Esophagus muscularis mucosa (tissue), 4 donors: ENCODE results near the gene STK17A.

Source experiments
- EP300 ChIP-seq: sonication (generic); formaldehyde crosslinking; IDR thresholded peaks from one replicate; pipeline ENCODE4 v1.6.1; 2017; ENCODE audit warnings: antibody characterized with exemption
- POLR2A ChIP-seq: fragments of 450-650 bp; IDR thresholded peaks from one replicate; pipeline ENCODE4 v1.6.1; 2017; ENCODE audit warnings: antibody characterized with exemption, moderate library complexity, mild to moderate bottlenecking, low read depth
- POLR2AphosphoS5 ChIP-seq, 2 donors: sonication (generic); formaldehyde crosslinking; IDR thresholded peaks; one replicate each; pipeline ENCODE4 v1.6.1; 2017; ENCODE audit warnings: antibody characterized with exemption in 2 of 2
- TF ChIP-seq, protein P1 (sequence below), 3 experiments: fragments of 200-600 bp in 2 of 3; fragments of 450-650 bp in 1 of 3; sonication (generic) in 2 of 3; IDR thresholded peaks; one replicate each; pipeline ENCODE4 v1.5.1; 2017 to 2019; ENCODE audit warnings: antibody characterized with exemption in 3 of 3, mild to moderate bottlenecking in 2 of 3, moderate library complexity in 1 of 3

DNA sequence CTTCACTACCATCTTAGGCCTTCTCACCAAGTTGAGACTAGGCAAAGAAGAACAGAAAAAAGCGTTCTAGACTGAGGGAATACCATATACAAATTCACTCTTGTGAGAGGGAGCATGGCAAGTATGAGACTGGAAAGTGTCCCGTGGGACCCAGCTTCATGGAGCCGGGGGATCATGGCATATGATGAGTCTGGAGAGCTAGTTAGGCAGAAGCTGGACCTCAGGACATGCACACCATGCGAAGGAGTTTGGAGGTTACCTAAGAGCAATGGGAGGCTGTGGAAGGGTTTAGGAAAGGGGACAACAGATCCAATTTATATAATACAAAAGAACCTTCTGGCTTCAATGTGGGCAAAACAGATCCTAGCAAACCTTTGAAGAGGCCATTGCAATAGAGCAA is 34.1 kb downstream of the STK17A start:
- TF ChIP-seq EP300 (no peak), POLR2AphosphoS5 (IDR thresholded peaks at IDR 0.05) (no peak), POLR2A (no peak)
- TF ChIP-seq, protein P1, sequence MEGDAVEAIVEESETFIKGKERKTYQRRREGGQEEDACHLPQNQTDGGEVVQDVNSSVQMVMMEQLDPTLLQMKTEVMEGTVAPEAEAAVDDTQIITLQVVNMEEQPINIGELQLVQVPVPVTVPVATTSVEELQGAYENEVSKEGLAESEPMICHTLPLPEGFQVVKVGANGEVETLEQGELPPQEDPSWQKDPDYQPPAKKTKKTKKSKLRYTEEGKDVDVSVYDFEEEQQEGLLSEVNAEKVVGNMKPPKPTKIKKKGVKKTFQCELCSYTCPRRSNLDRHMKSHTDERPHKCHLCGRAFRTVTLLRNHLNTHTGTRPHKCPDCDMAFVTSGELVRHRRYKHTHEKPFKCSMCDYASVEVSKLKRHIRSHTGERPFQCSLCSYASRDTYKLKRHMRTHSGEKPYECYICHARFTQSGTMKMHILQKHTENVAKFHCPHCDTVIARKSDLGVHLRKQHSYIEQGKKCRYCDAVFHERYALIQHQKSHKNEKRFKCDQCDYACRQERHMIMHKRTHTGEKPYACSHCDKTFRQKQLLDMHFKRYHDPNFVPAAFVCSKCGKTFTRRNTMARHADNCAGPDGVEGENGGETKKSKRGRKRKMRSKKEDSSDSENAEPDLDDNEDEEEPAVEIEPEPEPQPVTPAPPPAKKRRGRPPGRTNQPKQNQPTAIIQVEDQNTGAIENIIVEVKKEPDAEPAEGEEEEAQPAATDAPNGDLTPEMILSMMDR (IDR thresholded peaks at IDR 0.05), result no peak
